H1 (cell line): ENCODE results near the gene PRRC2A. TPM values are rescaled to one million over a fixed set of nuclear protein-coding genes. Genes with fewer than 3 reads are reported as not detected.

ENCODE experiments used
- CTCF ChIA-PET: fragments of 300-600 bp; sonication (Branson Sonifier 250); formaldehyde crosslinking; loops from one replicate; lab custom pipeline; 2021; ENCODE audit not compliant: partially characterized antibody; lab: Charles Lee
- POLR2A ChIA-PET: fragments of 300-600 bp; sonication (Branson Sonifier 250); formaldehyde crosslinking; loops from one replicate; lab custom pipeline; 2021; ENCODE audit warnings: inconsistent platforms; ENCODE audit not compliant: partially characterized antibody; lab: Charles Lee
- DNase-seq, 2 experiments: peaks; one replicate each; pipeline versions ENCODE4 v3.0.0 to v3.0.0-alpha.2; 2010 to 2022; ENCODE audit warnings: low spot score in 2 of 2, low read depth in 1 of 2, mixed read lengths in 1 of 2
- FAIRE-seq: peaks from 2 replicates; lab custom pipeline; 2011; peaks lifted over from hg19 to GRCh38; lab: Jason Lieb, UNC
- H2AFZ ChIP-seq: 2 replicates; pipeline ENCODE4 v1.8.1; 2012; ENCODE audit warnings: low read length, inconsistent platforms
- H2AK5ac ChIP-seq: 2 replicates; pipeline ENCODE4 v1.6.1; 2013; ENCODE audit warnings: low read depth, low read length
- H2BK120ac ChIP-seq: replicated peaks from 2 replicates; pipeline ENCODE3; 2013; ENCODE audit warnings: low read depth, low read length, inconsistent platforms
- H2BK12ac ChIP-seq: 2 replicates; pipeline ENCODE4 v1.6.1; 2013; ENCODE audit warnings: low read depth, low read length
- H2BK15ac ChIP-seq: 2 replicates; pipeline ENCODE4 v1.6.1; 2013; ENCODE audit warnings: low read length
- H2BK20ac ChIP-seq: 2 replicates; pipeline ENCODE4 v1.6.1; 2013; ENCODE audit warnings: low read length
- H2BK5ac ChIP-seq: 2 replicates; pipeline ENCODE4 v1.6.1; 2013; ENCODE audit warnings: low read depth, low read length
- H3K14ac ChIP-seq: 2 replicates; pipeline ENCODE4 v1.6.1; 2013; ENCODE audit warnings: inconsistent platforms; ENCODE audit not compliant: insufficient read length
- H3K18ac ChIP-seq: 2 replicates; pipeline ENCODE4 v1.6.1; 2013; ENCODE audit warnings: low read length; ENCODE audit errors: extremely low read depth
- H3K23ac ChIP-seq: 2 replicates; pipeline ENCODE4 v1.6.1; 2013; ENCODE audit warnings: inconsistent platforms; ENCODE audit not compliant: insufficient read length
- H3K23me2 ChIP-seq: 2 replicates; pipeline ENCODE4 v1.6.1; 2013; ENCODE audit warnings: low read depth, low read length
- H3K27ac ChIP-seq: 2 replicates; pipeline ENCODE4 v1.6.1; 2011; ENCODE audit warnings: low read depth, low read length, inconsistent platforms
- H3K27me3 ChIP-seq, 4 experiments: replicated peaks in 1 of 4; 1 replicate in 1 of 4; 2 replicates in 3 of 4; pipeline versions ENCODE4 v1.6.1 to v1.8.1; 2011 to 2013; ENCODE audit warnings: low read length in 3 of 4, mild to moderate bottlenecking in 3 of 4, inconsistent platforms in 2 of 4, mixed read lengths in 2 of 4, moderate library complexity in 1 of 4; ENCODE audit not compliant: control insufficient read depth in 3 of 4, insufficient read depth in 3 of 4; ENCODE audit errors: extremely low read depth in 1 of 4
- H3K36me3 ChIP-seq, 4 experiments: 2 replicates each; pipeline versions ENCODE4 v1.6.1 to v1.8.1; 2011 to 2013; ENCODE audit warnings: mild to moderate bottlenecking in 4 of 4, low read length in 3 of 4, moderate library complexity in 2 of 4, control low read depth in 1 of 4, inconsistent platforms in 1 of 4; ENCODE audit not compliant: insufficient read depth in 4 of 4, control insufficient read depth in 2 of 4
- H3K4ac ChIP-seq: replicated peaks from 2 replicates; pipeline ENCODE3; 2013; ENCODE audit warnings: low read length, low read depth, mixed read lengths, inconsistent platforms; ENCODE audit not compliant: insufficient read length
- H3K4me1 ChIP-seq, 4 experiments: replicated peaks in 1 of 4; 1 replicate in 1 of 4; 2 replicates in 3 of 4; pipeline versions ENCODE4 v1.6.1 to v1.8.1; 2011 to 2013; ENCODE audit warnings: low read length in 3 of 4, inconsistent platforms in 2 of 4, mixed read lengths in 1 of 4; ENCODE audit not compliant: insufficient read depth in 4 of 4, control insufficient read depth in 3 of 4
- H3K4me2 ChIP-seq, 2 experiments: 2 replicates each; pipeline versions ENCODE4 v1.6.1 to v1.8.1; 2011 to 2013; ENCODE audit warnings: low read depth in 2 of 2, low read length in 2 of 2, control low read depth in 1 of 2, inconsistent platforms in 1 of 2, mild to moderate bottlenecking in 1 of 2; ENCODE audit not compliant: insufficient read depth in 1 of 2
- H3K4me3 ChIP-seq, 4 experiments: fragments of 200-600, 300-600 bp in 1 of 4; sonication (generic), shearing (Covaris generic), sonication (Bioruptor Twin) in 1 of 4; 2 replicates each; pipeline versions ENCODE4 v1.5.1 to v1.8.1; 2011 to 2016; ENCODE audit warnings: low read length in 4 of 4, low read depth in 3 of 4, control low read depth in 2 of 4, inconsistent platforms in 2 of 4, mild to moderate bottlenecking in 2 of 4, mixed read lengths in 1 of 4, moderate library complexity in 1 of 4; ENCODE audit not compliant: insufficient read depth in 2 of 4; ENCODE audit errors: extremely low read depth in 1 of 4
- H3K56ac ChIP-seq: replicated peaks from 2 replicates; pipeline ENCODE3; 2013; ENCODE audit warnings: low read depth, mild to moderate bottlenecking, mixed read lengths, low read length, inconsistent platforms; ENCODE audit not compliant: insufficient read length
- H3K79me1 ChIP-seq: 2 replicates; pipeline ENCODE4 v1.6.1; 2013; ENCODE audit warnings: low read depth, low read length, control low read depth
- H3K79me2 ChIP-seq, 2 experiments: 2 replicates each; pipeline versions ENCODE4 v1.6.1 to v1.8.1; 2012 to 2013; ENCODE audit warnings: low read length in 2 of 2, mild to moderate bottlenecking in 2 of 2, inconsistent platforms in 1 of 2; ENCODE audit not compliant: insufficient read depth in 2 of 2, control insufficient read depth in 1 of 2
- H3K9ac ChIP-seq, 4 experiments: replicated peaks in 1 of 4; 1 replicate in 1 of 4; 2 replicates in 3 of 4; pipeline versions ENCODE4 v1.6.1 to v1.8.1; 2011 to 2013; ENCODE audit warnings: low read depth in 3 of 4, low read length in 3 of 4, control low read depth in 2 of 4, mild to moderate bottlenecking in 2 of 4, moderate library complexity in 2 of 4, inconsistent platforms in 1 of 4; ENCODE audit errors: extremely low read depth in 1 of 4
- H3K9me3 ChIP-seq, 2 experiments: 2 replicates each; pipeline versions ENCODE4 v1.6.1 to v1.8.1; 2012 to 2013; ENCODE audit warnings: mild to moderate bottlenecking in 2 of 2, moderate library complexity in 2 of 2, control low read depth in 1 of 2, inconsistent platforms in 1 of 2, low read depth in 1 of 2, low read length in 1 of 2, mixed read lengths in 1 of 2; ENCODE audit not compliant: insufficient read depth in 2 of 2
- H4K20me1 ChIP-seq, 2 experiments: replicated peaks in 1 of 2; 2 replicates each; pipeline versions ENCODE3 to v1.8.1; 2011 to 2013; ENCODE audit warnings: inconsistent platforms in 2 of 2, low read length in 2 of 2, mild to moderate bottlenecking in 1 of 2; ENCODE audit not compliant: insufficient read depth in 2 of 2, control insufficient read depth in 1 of 2
- H4K5ac ChIP-seq: 2 replicates; pipeline ENCODE4 v1.6.1; 2013; ENCODE audit warnings: low read length, low read depth, mixed read lengths, inconsistent platforms; ENCODE audit not compliant: insufficient read length
- H4K8ac ChIP-seq: 2 replicates; pipeline ENCODE4 v1.8.0; 2013; ENCODE audit warnings: mild to moderate bottlenecking, moderate library complexity, low read length, inconsistent platforms; ENCODE audit not compliant: insufficient read depth; ENCODE audit errors: extremely low read depth
- H4K91ac ChIP-seq: replicated peaks from 2 replicates; pipeline ENCODE3; 2013; ENCODE audit warnings: low read length, mixed read lengths, inconsistent platforms; ENCODE audit not compliant: insufficient read length
- CEBPB ChIP-seq: IDR thresholded peaks from 2 replicates; pipeline ENCODE4 v1.6.1; 2012; ENCODE audit warnings: low read depth, low read length
- CTBP2 ChIP-seq: IDR thresholded peaks from 2 replicates; pipeline ENCODE4 v1.7.0; 2011; ENCODE audit warnings: borderline replicate concordance, mild to moderate bottlenecking, moderate library complexity, mixed read lengths, low read length; ENCODE audit not compliant: insufficient read depth, insufficient read length
- E2F6 ChIP-seq: IDR thresholded peaks from 2 replicates; pipeline ENCODE4 v1.6.1; 2012; ENCODE audit warnings: inconsistent platforms
- KDM1A ChIP-seq: fragments of 200-600, 300-600 bp; sonication (generic); IDR thresholded peaks from 2 replicates; pipeline ENCODE4 v1.7.1; 2016; ENCODE audit warnings: mild to moderate bottlenecking, low read length, borderline replicate concordance
- KDM4A ChIP-seq: IDR thresholded peaks from one replicate; pipeline ENCODE4 v1.7.1; 2012; ENCODE audit warnings: low read depth, mild to moderate bottlenecking, moderate library complexity, low read length, inconsistent platforms; ENCODE audit not compliant: severe bottlenecking
- SIN3A ChIP-seq, 2 experiments: IDR thresholded peaks in 1 of 2; conservative IDR thresholded peaks in 1 of 2; 2 replicates each; pipeline ENCODE4 v1.6.1; 2011 to 2012; ENCODE audit warnings: low read length in 2 of 2, improper control_type of control experiment in 1 of 2, low read depth in 1 of 2, mild to moderate bottlenecking in 1 of 2
- SIX5 ChIP-seq: IDR thresholded peaks from 2 replicates; pipeline ENCODE4 v1.6.1; 2011; ENCODE audit warnings: mild to moderate bottlenecking, low read depth, low read length
- SRF ChIP-seq: IDR thresholded peaks from 2 replicates; pipeline ENCODE4 v1.6.1; 2011; ENCODE audit warnings: mild to moderate bottlenecking, low read depth, low read length, moderate library complexity
- WGBS, 2 experiments: shearing (Covaris generic) in 1 of 2; methylation state at CpG; one replicate each; pipeline versions ENCODE4 v1.1.6 to v1.1.7; 2013 to 2015; ENCODE audit warnings: low lambda C conversion rate in 2 of 2, mixed read lengths in 2 of 2, inconsistent platforms in 1 of 2, low coverage in 1 of 2, missing lambda C conversion rate in 1 of 2; ENCODE audit not compliant: insufficient replicate concordance in 2 of 2, insufficient coverage in 1 of 2, insufficient read length in 1 of 2; ENCODE audit errors: extremely low coverage in 1 of 2, missing lambda C conversion rate in 1 of 2; 5-methylcytosine and 5-hydroxymethylcytosine counted together
- polyA plus RNA-seq, 7 experiments: library from polyadenylated mRNA; depleted of rRNA in 3 of 7; stranded (reverse) in 5 of 7; unstranded in 2 of 7; fragments of >200 nt in 5 of 7; fragments of 200-250 nt in 2 of 7; gene quantifications; 1 replicate in 5 of 7; 2 replicates in 1 of 7; 4 replicates in 1 of 7; pipeline versions ENCODE4 v1.2.1 to v1.2.3, GENCODE V29; 2011 to 2013; ENCODE audit warnings: missing spikeins in 2 of 7, mixed read lengths in 2 of 7
- total RNA-seq: library from RNA; stranded (reverse); fragmentation: NEBNext Ultra II Directional; extraction: Animal tissue kit (Norgen Biotek cat#: 25700); gene quantifications from 2 replicates; pipeline ENCODE4 v1.2.1, GENCODE V29; 2021

The PRRC2A gene
- total and polyA plus RNA-seq, 2 of the 8 experiments (the other 6 are each of a cell fraction or from before 2014, with no cell fraction given), result 118 to 300 TPM

DNA sequence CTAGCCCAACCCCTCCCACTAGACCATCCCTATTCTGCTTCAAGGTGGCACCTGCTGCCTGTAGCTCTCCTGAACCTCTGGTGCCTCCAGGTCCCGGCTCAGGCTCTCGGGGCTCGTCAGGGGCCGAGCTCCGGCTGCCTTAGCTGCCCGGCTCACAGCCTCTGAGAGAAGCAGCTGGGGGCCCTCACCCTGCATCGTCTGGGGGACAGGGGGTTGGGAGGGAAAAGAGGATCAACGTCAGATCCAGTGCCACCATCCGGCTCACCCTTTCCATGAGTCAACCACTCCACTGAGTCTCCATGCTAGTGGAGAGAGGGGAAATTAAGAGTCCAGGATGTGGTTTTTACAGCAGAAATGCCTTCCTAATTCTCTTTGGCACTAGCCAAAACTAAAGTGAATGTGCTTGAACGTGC is 18.9 kb downstream of the PRRC2A start:
- Histone ChIP-seq H3K4me2 (no peak overlapping the region), H2AK5ac (no peak overlapping the region), H3K27ac (no peak overlapping the region), H3K23me2 (no peaks in the 10 kb centered on the region), H2AFZ (no peak overlapping the region), H3K4ac (no peak overlapping the region), H4K20me1 (peaks cover 13 to 14% of the 10 kb centered on the region in 2 experiments), H4K91ac (no peak overlapping the region), H2BK20ac (no peak overlapping the region), H3K56ac (no peak overlapping the region), H3K14ac (no peak overlapping the region), H4K8ac (no peak overlapping the region), H3K18ac (no peak overlapping the region), H3K36me3 (peaks cover 61 to 93% (median 77%) of the 10 kb centered on the region in 4 experiments), H2BK15ac (no peak overlapping the region), H3K9ac (no peak overlapping the region; a peak in 1 of 7 replicates), H4K5ac (no peak overlapping the region), H3K79me2 (no peaks in the 10 kb centered on the region), H3K27me3 (no peaks in the 10 kb centered on the region), H3K4me1 (no peaks in the 10 kb centered on the region), H2BK5ac (no peak overlapping the region), H3K4me3 (no peak overlapping the region), H3K79me1 (peaks cover under 1% of the 10 kb centered on the region; the same call in 1 of the 2 replicates), H2BK12ac (no peak overlapping the region), H3K9me3 (no peaks in the 10 kb centered on the region), H3K23ac (no peak overlapping the region), H2BK120ac (no peak overlapping the region)
- no peak for FAIRE-seq
- DNase-seq, result no peak
- 96% methylated on average over 10 of the region's 10 CpGs; no CpG with 5 or more reads in 1 of the 2 experiments for WGBS, 2 experiments
- TF ChIP-seq KDM1A, result no peak
- TF ChIP-seq CEBPB, result no peak
- no peak for TF ChIP-seq E2F6
- TF ChIP-seq SIN3A (conservative IDR thresholded peaks at IDR 0.05 in 1 of 2, IDR thresholded peaks at IDR 0.05 in 1 of 2; ENCODE audit: low read depth in 1 of 2, low read length in 2 of 2), result no peak
- TF ChIP-seq KDM4A, result no peak
- no peak for TF ChIP-seq SIX5
- no peak for TF ChIP-seq CTBP2
- no peak for TF ChIP-seq SRF
- POLR2A ChIA-PET, result interaction anchor here (0.6 to 34.9 kb wide), 26 partner anchors 5 to 248 kb away, joined by 3 to 883 read pairs (median 4); partner anchors contain the start of genes ABHD16A, AIF1, APOM and BAG6
- CTCF ChIA-PET, result interaction anchor here (0.8 to 1.8 kb wide), 6 partner anchors 12 to 41 kb away, joined by 3 to 4 read pairs (median 3); partner anchors contain the start of gene GPANK1
